Naive B cell (primary cell): ENCODE results near the gene F11R. TPM values are rescaled to one million over a fixed set of nuclear protein-coding genes. Genes with fewer than 3 reads are reported as not detected.

ENCODE experiments used
- ATAC-seq, 2 donors: fragments of 150-1000 bp; cut with Tn5 transposase; 2 replicates each; pipeline ENCODE4 v1.10.0; 2021; ENCODE audit warnings: low read depth in 2 of 2, mild to moderate bottlenecking in 2 of 2, moderate library complexity in 2 of 2
- DNase-seq: peaks from one replicate; pipeline ENCODE4 v3.0.0; 2022
- H3K27ac Mint-ChIP-seq, 6 donors: one replicate each; pipeline ENCODE4 v1.8.0; 2020 to 2022; ENCODE audit warnings: mild to moderate bottlenecking in 6 of 6, mixed read lengths in 6 of 6, moderate library complexity in 5 of 6, inconsistent platforms in 2 of 6
- H3K27me3 Mint-ChIP-seq, 3 donors: one replicate each; pipeline ENCODE4 v1.8.0; 2021 to 2022; ENCODE audit warnings: mixed read lengths in 3 of 3, mild to moderate bottlenecking in 1 of 3
- H3K36me3 Mint-ChIP-seq, 2 donors: one replicate each; pipeline ENCODE4 v1.8.0; 2020 to 2022; ENCODE audit warnings: mixed read lengths in 2 of 2, inconsistent platforms in 1 of 2, mild to moderate bottlenecking in 1 of 2
- H3K4me1 Mint-ChIP-seq, 3 donors: one replicate each; pipeline ENCODE4 v1.8.0; 2020 to 2022; ENCODE audit warnings: mixed read lengths in 3 of 3, inconsistent platforms in 1 of 3, mild to moderate bottlenecking in 1 of 3, moderate library complexity in 1 of 3
- H3K4me3 Mint-ChIP-seq, 8 donors: one replicate each; pipeline ENCODE4 v1.8.0; 2020 to 2022; ENCODE audit warnings: mild to moderate bottlenecking in 8 of 8, mixed read lengths in 8 of 8, moderate library complexity in 8 of 8, inconsistent platforms in 2 of 8
- H3K9me3 Mint-ChIP-seq, 7 donors: one replicate each; pipeline ENCODE4 v1.8.0; 2020 to 2022; ENCODE audit warnings: mixed read lengths in 7 of 7, mild to moderate bottlenecking in 5 of 7, inconsistent platforms in 2 of 7, moderate library complexity in 1 of 7
- polyA plus RNA-seq, 6 donors: library from polyadenylated mRNA; unstranded; fragments of 300-500 nt; fragmentation: Illumina TruSeq; gene quantifications; one replicate each; pipeline ENCODE4 v1.2.3, GENCODE V29; 2021; ENCODE audit warnings: low read depth in 6 of 6

F11R gene
- polyA plus RNA-seq, 6 donors from 2014 or later, result 5.2 to 9.2 (median 6.7) TPM

DNA sequence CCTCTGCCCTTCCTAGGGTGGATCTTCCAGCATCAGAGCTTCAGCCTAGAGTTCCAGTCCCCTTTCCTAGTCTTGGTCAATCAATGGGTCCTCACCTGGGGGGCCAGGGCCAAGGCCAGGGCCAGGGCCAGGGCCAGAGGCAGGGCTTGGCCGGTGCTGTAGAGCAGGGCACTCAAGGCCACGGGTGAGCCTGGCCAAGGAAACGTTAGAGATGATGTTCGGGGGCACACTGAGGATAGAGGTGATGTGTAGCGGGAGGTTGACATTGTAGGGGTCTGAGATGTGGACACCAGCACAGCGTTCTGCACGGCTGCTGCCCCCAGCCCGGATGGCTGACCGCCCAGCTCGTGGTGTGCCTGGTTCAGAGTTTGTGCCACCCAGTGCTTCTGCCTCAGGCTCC, 30.3 kb upstream of the F11R start:
- Mint-ChIP-seq H3K36me3 (peaks cover 10 to 44% of the 10 kb centered on the region in 2 donors), H3K27me3 (no peaks in the 10 kb centered on the region)

DNA sequence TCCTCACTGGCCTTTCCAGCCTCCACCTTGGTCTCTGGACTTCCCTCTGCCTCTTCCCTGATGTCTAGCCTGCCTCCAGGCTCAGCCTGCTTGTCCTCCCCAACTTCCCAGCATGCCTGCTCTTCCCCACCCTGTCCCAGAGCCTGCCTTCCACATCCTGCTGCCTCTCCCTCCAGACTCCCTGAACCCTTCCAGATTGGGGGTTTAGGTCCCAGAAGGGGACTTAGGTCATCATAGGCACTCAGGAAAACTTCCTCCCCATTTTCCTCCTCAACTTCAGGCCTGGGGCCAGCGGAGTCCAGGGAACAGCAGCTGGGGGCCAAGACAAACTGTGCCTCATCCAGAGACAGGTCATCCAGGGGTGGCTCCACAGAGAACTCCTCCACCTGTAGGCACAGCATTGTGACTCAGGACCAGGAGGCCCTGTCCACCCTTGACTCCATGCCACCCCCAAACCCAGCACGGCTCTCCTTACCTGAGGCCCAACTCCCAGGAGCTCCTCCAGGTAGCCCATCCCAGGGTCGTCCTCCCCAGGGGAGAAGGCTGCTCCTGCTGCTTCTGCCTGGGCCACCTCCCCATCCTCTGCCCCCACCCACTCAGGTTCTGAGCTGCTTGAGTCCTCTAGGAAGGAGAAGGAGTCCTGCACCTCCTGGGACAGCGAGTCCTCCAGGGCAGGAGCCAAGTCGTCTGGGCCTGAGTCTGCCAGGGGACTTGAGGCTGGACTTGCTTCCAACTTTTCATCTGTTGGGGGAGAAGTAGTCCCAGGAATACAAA, 28.2 kb upstream of the F11R start:
- Mint-ChIP-seq H3K9me3 (peaks cover 0 to 1% (median 0%) of the 10 kb centered on the region in 7 donors), H3K27ac (peak overlapping the region in 5 of 6 donors; percentile 98 to 100 (median 99)), H3K36me3 (peaks cover 10 to 55% of the 10 kb centered on the region in 2 donors), H3K27me3 (no peaks in the 10 kb centered on the region), H3K4me1 (peaks cover 49 to 53% (median 53%) of the 10 kb centered on the region in 3 donors), H3K4me3 (peak overlapping the region in 3 of 8 donors; percentile 7 to 97 (median 45))
- no peak for ATAC-seq
- DNase-seq, result no peak

More for the DNA sequence above, 30.3 kb upstream of the F11R start:
- Mint-ChIP-seq H3K4me3 (peak overlapping the region in 1 of 8 donors; percentile 40), H3K9me3 (peaks cover 0 to 1% (median 0%) of the 10 kb centered on the region in 7 donors), H3K4me1 (peaks cover 43 to 47% (median 44%) of the 10 kb centered on the region in 3 donors), H3K27ac (peak overlapping the region in 3 of 6 donors; percentile 53 to 87 (median 56))
- ATAC-seq, result no peak
- no peak for DNase-seq

DNA sequence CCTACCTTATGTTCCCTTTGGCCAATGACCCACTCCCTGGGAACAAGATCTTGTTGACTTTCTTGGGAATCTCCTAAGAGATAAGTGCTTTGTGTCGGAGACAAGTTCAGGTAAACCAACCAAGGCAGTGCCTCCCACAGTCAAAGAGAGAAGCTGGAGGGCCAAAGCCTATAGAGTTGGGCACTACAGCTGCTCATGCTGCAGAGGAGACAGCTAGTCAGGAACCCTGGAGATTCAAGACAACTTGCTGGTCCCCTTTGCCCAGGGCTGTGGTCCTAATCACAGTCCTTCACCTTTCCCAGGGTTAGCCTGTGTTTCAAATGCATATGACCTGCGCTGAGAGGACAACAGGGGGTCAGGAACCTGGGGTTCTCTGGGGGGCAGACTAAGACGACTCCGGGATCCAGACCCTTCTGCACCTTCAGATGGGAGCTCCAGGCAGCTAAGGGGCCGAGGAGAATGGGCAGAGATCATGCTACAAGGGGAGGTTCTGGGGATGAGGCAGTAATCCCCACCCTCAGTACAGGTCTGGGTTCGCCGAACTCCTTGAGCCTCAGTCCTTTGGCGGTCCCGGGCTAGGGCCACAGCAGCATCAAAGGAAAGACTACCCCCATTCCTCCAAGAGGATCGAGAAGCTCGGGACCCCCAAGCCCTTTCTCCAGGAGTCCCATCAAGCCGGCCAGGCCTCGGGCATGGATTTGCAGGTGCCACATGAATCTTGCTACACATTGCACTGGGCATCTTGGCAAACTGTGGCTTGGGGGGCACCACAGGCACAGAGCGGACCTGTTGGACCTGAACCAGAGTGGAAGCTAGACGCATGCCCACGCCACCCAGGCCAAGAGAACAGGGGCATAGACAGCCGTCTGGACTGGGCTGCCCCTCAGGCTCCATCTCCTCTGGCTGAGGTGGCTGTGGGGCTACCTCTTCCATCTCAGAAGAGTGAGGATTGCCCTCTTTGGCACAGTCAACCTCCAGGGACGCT, 26.8 kb upstream of the F11R start:
- peaks cover 0 to 1% (median 0%) of the 10 kb centered on the region in 7 donors for H3K9me3 Mint-ChIP-seq
- ATAC-seq (no peak), DNase-seq (no peak)
- no peaks in the 10 kb centered on the region for H3K27me3 Mint-ChIP-seq
- H3K4me3 Mint-ChIP-seq, result peak overlapping the region; percentile 16 to 100 (median 97)
- H3K36me3 Mint-ChIP-seq, result peaks cover 6 to 49% of the 10 kb centered on the region in 2 donors
- H3K27ac Mint-ChIP-seq, result peak overlapping the region; percentile 98 to 100 (median 99)
- H3K4me1 Mint-ChIP-seq, result peaks cover 50 to 56% (median 53%) of the 10 kb centered on the region in 3 donors

DNA sequence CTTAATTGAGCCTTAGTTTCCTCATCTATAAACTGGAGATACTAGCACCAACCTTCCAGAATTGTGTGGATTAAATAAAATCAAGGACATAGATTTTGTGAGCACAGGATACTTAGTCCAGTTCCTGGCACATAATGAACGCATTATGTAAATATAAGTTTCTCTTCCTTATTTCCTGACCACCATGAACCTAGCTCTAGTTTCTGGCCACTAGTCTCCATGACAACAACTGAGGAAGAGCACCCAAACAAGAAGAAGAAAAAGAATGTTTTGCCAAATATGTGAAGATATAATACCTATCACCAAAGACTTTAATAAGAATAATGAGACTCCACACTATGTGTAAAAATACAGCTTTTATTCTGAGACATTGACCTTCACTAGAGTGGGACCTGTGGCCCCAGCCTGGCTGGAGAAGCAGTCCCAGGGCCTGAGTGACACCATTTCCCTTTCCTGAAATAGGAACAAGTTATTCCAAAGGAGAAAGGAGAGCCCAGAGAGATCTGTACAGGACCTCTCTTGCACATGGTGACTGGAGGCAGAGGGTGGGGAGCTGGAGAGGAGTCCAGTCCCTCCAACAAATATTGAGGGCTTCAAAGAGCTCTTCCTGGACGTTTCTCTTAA, 25.8 kb upstream of the F11R start:
- Mint-ChIP-seq H3K27me3 (no peaks in the 10 kb centered on the region), H3K4me3 (peak overlapping the region; percentile 87 to 100 (median 97)), H3K27ac (peak overlapping the region; percentile 98 to 100 (median 99)), H3K36me3 (peaks cover 8 to 49% of the 10 kb centered on the region in 2 donors), H3K4me1 (peaks cover 51 to 66% (median 58%) of the 10 kb centered on the region in 3 donors), H3K9me3 (peaks cover 0 to 1% (median 0%) of the 10 kb centered on the region in 7 donors)
- DNase-seq (peak; percentile 73), ATAC-seq (peak; percentile 45 to 56)

DNA sequence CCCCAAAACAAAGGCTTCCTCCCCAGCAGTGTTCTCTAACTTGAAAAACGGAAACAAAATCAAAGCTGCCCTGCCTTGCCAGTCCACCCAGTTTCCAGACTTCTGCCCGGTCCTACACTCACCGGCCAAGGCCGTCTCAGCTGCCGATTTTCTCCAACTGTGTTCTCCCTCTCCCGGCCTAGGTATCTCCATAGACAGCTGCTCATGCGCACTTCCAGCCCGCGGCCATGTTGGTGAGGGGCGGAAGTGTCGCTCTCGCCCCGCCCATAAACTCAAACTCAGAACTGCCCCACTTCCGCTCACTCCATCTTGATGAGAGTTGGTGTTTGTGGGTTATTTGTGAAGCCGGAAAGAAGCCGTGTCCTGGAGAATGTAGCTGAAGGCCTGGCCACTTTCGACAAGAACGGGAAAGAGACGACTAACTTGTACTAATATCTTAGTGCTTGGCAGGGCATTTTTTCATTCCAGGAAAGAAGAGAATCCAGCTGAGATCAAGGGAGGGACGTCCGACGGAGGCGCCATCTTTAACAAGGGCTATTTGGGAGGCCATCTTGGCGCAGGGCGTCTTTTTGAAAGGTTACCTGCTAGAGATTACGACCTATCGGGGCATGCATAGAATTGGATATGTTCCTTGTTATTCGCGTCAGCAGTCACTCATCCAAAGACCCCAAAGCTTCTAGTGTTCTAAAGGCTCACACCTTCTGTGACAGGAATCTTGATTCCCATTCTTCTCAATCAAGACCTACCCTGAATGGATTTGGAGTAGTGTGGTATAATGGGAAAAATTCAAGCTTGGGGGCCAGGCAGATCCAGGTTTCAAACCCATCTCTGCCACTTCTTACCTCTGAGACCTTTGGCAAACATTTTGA, 25.0 kb upstream of the F11R start, which contains the start of gene USF1:
USF1 (minus strand) TSS at position 242 of the 869 bp plus-strand sequence. CDS start 2,702 bp downstream, outside the sequence.
- Mint-ChIP-seq H3K36me3 (peaks cover 11 to 52% of the 10 kb centered on the region in 2 donors), H3K27ac (peak within 1 kb of the TSS; percentile 98 to 100 (median 100)), H3K27me3 (no peaks in the 10 kb centered on the region), H3K9me3 (peaks cover 0 to 1% (median 0%) of the 10 kb centered on the region in 7 donors), H3K4me1 (peaks cover 56 to 71% (median 65%) of the 10 kb centered on the region in 3 donors), H3K4me3 (peak within 1 kb of the TSS; percentile 87 to 100 (median 97))
- DNase-seq (peak; percentile 95), ATAC-seq (peak; percentile 70 to 72)

DNA sequence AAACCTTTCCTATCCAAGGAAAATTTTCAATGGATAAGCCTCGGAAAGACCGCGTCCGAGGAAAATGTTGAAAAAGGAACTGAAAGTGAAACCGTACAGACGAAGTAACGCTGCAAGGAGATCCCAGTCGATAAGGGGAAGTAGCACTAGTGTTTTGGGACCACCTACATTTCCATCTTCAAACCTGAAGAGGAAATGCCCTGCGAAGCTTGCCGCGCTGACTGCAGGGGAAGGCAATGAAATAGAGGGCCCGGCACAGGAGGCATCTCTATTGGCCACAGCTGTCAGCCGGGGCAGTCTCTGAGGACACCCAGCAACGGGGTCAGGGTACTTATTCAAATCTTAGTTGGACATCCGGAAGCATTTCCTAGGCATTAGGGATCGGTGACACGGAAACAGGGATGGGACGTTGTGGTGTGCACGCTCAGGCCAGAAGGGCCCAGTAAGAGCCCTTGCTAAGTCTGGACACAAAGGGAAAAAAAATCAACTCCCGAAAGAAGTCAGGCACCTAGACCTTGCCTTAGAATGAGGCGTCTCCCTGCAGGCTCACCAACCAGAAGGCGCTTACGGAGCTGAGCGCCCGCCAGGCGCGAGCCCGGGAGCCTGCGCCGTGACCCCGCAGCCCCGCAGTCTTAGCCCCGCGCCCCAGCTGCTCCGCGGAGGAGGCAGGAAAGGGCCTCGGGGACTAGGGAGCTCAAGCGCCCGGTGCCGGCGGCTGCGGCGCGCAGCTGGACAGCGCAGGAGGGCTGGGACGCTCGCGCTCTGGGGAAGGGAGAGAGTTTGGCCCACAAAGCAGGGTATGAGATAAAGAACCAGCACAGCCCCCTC, 24.2 kb upstream of the F11R start:
- Mint-ChIP-seq H3K4me3 (peak overlapping the region; percentile 87 to 100 (median 97)), H3K27me3 (no peaks in the 10 kb centered on the region), H3K9me3 (peaks cover 0 to 1% (median 0%) of the 10 kb centered on the region in 7 donors), H3K27ac (peak overlapping the region; percentile 98 to 100 (median 100)), H3K36me3 (peaks cover 11 to 53% of the 10 kb centered on the region in 2 donors), H3K4me1 (peaks cover 56 to 70% (median 65%) of the 10 kb centered on the region in 3 donors)
- DNase-seq (peak; percentile 85), ATAC-seq (peak; percentile 65 to 67)

DNA sequence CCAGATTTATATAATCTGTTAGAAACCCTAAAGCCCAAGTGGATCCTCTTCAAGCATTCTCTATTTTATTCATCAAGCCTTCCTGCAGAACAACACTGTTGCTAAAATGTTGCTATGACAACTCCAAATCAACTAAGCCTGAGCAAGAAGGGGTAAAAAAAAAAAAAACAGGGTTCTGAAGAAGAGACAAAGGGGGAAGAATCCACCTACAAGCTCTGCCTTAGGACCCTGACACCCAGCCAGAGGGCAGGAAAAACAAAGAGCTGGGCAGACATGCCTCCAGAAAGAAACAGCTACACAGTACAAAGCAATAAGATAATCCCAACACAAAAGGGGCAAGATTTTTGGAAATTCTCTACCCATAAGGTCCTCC, 23.6 kb upstream of the F11R start:
- DNase-seq (no peak), ATAC-seq (peak; percentile 4 to 7)
- H3K27me3 Mint-ChIP-seq, result no peaks in the 10 kb centered on the region
- H3K9me3 Mint-ChIP-seq, result peaks cover 0 to 1% (median 0%) of the 10 kb centered on the region in 7 donors
- peaks cover 11 to 54% of the 10 kb centered on the region in 2 donors for H3K36me3 Mint-ChIP-seq
- peak overlapping the region; percentile 97 to 100 (median 100) for H3K27ac Mint-ChIP-seq
- H3K4me3 Mint-ChIP-seq, result peak overlapping the region; percentile 87 to 100 (median 97)
- H3K4me1 Mint-ChIP-seq, result peaks cover 61 to 76% (median 65%) of the 10 kb centered on the region in 3 donors

DNA sequence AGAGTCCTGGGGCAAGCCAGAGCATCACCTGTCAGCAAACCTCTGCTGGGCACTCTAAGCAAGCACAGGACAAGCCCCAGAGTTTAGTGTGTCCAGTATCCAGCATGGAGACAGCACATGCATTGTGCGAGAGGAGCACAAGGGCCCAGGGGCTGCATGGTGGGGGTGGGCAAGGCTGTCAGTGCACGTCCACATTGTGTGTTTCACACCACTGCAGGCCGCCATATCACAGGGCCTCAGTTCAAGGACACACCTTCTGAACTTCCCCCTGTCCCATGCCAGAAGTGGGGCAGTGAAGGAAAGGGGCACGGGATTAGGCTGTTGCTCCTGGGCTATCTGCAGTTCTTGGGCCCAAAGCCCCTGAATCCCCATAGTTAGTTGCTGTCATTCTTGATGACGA, 18.6 kb upstream of the F11R start:
- ATAC-seq (no peak), DNase-seq (no peak)
- Mint-ChIP-seq H3K9me3 (peaks cover 0 to 1% (median 0%) of the 10 kb centered on the region in 7 donors), H3K4me3 (peak overlapping the region; percentile 49 to 90 (median 68)), H3K4me1 (peaks cover 32 to 75% (median 47%) of the 10 kb centered on the region in 3 donors), H3K27ac (peak overlapping the region in 5 of 6 donors; percentile 78 to 93 (median 90)), H3K27me3 (no peaks in the 10 kb centered on the region), H3K36me3 (peaks cover 5 to 23% of the 10 kb centered on the region in 2 donors)

DNA sequence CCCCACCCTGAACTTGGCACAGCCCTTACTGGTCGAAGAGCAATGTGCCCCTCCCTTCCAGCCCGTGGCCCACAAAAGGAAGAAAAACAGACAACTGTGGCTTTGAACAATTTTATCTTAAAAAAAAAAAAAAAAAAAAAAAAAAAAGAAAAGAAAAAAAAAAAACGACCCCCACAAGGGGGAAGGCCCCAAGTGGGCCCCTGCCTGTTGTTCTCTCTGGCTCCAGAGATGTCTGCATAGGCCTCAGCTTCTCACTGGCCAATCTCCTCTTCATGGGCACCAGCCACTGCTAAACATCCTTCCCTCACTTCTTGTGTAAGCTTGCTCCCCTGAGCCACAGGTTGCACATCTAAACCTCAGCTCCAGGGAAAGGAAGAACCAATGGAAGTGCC, 18.2 kb upstream of the F11R start:
- DNase-seq, result no peak
- peaks cover 0 to 1% (median 0%) of the 10 kb centered on the region in 7 donors for H3K9me3 Mint-ChIP-seq
- H3K4me3 Mint-ChIP-seq, result peak overlapping the region; percentile 87 to 95 (median 94)
- H3K27me3 Mint-ChIP-seq, result no peaks in the 10 kb centered on the region
- no peak for ATAC-seq
- peaks cover 5 to 23% of the 10 kb centered on the region in 2 donors for H3K36me3 Mint-ChIP-seq
- H3K27ac Mint-ChIP-seq, result peak overlapping the region; percentile 65 to 98 (median 96)
- H3K4me1 Mint-ChIP-seq, result peaks cover 28 to 73% (median 43%) of the 10 kb centered on the region in 3 donors

DNA sequence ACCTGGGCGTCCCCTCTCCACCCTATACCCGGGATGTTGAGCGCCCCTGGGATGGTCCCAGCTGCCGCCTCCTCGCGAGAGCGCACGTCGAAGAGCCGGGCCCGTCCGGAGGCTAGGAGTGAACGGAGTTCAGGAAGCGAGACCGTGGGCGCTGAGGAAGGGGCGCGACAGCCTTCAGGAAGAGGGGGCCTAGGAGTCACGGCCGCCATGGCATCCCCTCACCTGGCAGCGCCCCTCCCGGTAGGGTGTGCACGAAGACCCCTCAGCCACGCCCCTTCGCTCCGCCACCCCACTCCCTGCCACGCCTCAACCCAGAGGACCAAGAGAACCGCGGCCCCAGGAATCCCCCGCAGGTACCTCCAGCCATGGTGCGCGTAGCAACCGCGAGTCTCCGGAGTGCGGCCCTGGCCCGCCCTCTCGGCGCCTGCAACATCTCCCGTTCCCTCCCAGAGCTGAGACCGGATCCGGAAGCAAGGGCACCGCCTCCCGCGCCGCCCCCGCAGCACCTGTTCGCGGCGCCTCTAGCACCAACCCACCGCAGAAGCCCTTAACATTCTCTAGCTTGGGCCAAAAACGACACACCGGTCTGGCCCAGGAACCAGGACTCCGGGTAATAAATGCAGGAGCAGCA, 17.7 kb upstream of the F11R start, which contains the start of gene TSTD1:
TSTD1 (minus strand) TSS at position 442 of the 631 bp plus-strand sequence; CDS start at position 367, 75 bp downstream.
- H3K27ac Mint-ChIP-seq, result peak within 1 kb of the TSS; percentile 82 to 98 (median 96)
- H3K27me3 Mint-ChIP-seq, result no peaks in the 10 kb centered on the region
- peaks cover 0 to 1% (median 0%) of the 10 kb centered on the region in 7 donors for H3K9me3 Mint-ChIP-seq
- H3K4me3 Mint-ChIP-seq, result peak within 1 kb of the TSS; percentile 87 to 95 (median 94)
- ATAC-seq (peak; percentile 91 to 92), DNase-seq (peak; percentile 91)
- peaks cover 27 to 68% (median 43%) of the 10 kb centered on the region in 3 donors for H3K4me1 Mint-ChIP-seq
- H3K36me3 Mint-ChIP-seq, result peaks cover 5 to 23% of the 10 kb centered on the region in 2 donors
